Testis (tissue), 2 donors: ENCODE results near the gene CHCHD10.

Experiments
- POLR2A ChIP-seq: fragments of 450-650 bp; IDR thresholded peaks from one replicate; pipeline ENCODE4 v1.6.1; 2017; ENCODE audit warnings: antibody characterized with exemption, mild to moderate bottlenecking, moderate library complexity
- TF ChIP-seq, protein P1 (sequence below), 3 experiments: fragments of 450-650 bp in 2 of 3; fragments of 200-600 bp in 1 of 3; sonication (generic) in 1 of 3; IDR thresholded peaks; one replicate each; pipeline ENCODE4 v1.5.1; 2016 to 2019; ENCODE audit warnings: antibody characterized with exemption in 3 of 3, mild to moderate bottlenecking in 2 of 3, moderate library complexity in 1 of 3

DNA sequence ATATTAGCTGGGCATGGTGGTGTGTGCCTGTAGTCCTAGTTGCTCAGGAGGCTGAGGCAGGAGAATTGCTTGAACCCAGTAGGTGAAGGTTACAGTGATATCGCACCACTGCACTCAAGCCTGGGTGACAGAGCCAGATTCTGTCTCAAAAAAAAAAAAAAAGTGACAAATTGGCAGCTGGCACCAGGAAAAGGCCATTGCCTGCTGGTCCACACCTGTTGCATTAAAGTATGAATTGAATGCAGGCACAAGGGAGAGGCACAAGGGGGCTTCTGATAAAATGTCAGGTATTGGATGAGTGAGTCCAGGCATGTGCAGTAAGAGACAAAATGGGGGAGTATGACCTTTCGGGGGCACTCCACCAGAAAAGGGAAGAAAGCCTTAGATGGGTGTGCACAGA lies 45.0 kb downstream of the CHCHD10 start:
- TF ChIP-seq, protein P1, sequence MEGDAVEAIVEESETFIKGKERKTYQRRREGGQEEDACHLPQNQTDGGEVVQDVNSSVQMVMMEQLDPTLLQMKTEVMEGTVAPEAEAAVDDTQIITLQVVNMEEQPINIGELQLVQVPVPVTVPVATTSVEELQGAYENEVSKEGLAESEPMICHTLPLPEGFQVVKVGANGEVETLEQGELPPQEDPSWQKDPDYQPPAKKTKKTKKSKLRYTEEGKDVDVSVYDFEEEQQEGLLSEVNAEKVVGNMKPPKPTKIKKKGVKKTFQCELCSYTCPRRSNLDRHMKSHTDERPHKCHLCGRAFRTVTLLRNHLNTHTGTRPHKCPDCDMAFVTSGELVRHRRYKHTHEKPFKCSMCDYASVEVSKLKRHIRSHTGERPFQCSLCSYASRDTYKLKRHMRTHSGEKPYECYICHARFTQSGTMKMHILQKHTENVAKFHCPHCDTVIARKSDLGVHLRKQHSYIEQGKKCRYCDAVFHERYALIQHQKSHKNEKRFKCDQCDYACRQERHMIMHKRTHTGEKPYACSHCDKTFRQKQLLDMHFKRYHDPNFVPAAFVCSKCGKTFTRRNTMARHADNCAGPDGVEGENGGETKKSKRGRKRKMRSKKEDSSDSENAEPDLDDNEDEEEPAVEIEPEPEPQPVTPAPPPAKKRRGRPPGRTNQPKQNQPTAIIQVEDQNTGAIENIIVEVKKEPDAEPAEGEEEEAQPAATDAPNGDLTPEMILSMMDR (IDR thresholded peaks at IDR 0.05): no peak
- TF ChIP-seq POLR2A: no peak
